NCI-H345 treated with DMSO at 0.1 percent for 48 hours (cell line): Measurements from ENCODE around the gene PARD3B.
A peak's percentile ranks its signal among the peaks of the same experiment; 100 is the strongest.

Experiments
- DNase-seq: peaks from one replicate; lab custom pipeline; 2025; ENCODE audit not compliant: unreplicated experiment; lab: John Stamatoyannopoulos, UW

The PARD3B gene

GRCh38 chr2:204827701-204828590 is 282.7 kb downstream of the PARD3B start:
- DNase-seq = no peak

- DNase-seq = no peak
Observed at GRCh38 chr2:204834716-204835384, 289.6 kb downstream of the PARD3B start.

GRCh38 chr2:204835786-204836185 is 290.5 kb downstream of the PARD3B start:
- DNase-seq = no peak

- no peak for DNase-seq
Observed at GRCh38 chr2:204840504-204840903, 295.2 kb downstream of the PARD3B start.

- DNase-seq = no peak
Observed at GRCh38 chr2:204842068-204842467, 296.8 kb downstream of the PARD3B start.

GRCh38 chr2:204842661-204843485 is 297.6 kb downstream of the PARD3B start:
- no peak for DNase-seq

- DNase-seq = no peak
Observed at GRCh38 chr2:204846471-204846870, 301.2 kb downstream of the PARD3B start.

GRCh38 chr2:204849892-204850291 is 304.6 kb downstream of the PARD3B start:
- DNase-seq = peak; percentile 42

- no peak for DNase-seq
Observed at GRCh38 chr2:204850581-204850980, 305.3 kb downstream of the PARD3B start.

GRCh38 chr2:204853905-204854304 is 308.6 kb downstream of the PARD3B start:
- DNase-seq = no peak

- no peak for DNase-seq
Observed at GRCh38 chr2:204860274-204860673, 315.0 kb downstream of the PARD3B start.

- no peak for DNase-seq
Observed at GRCh38 chr2:204862809-204863208, 317.5 kb downstream of the PARD3B start.

- DNase-seq = no peak
Observed at GRCh38 chr2:204863336-204863735, 318.1 kb downstream of the PARD3B start.

GRCh38 chr2:204869132-204869823 is 324.0 kb downstream of the PARD3B start:
- no peak for DNase-seq

- no peak for DNase-seq
Observed at GRCh38 chr2:204870053-204870452, 324.8 kb downstream of the PARD3B start.

- peak; percentile 1 for DNase-seq
Observed at GRCh38 chr2:204871231-204871953, 326.1 kb downstream of the PARD3B start.

GRCh38 chr2:204876311-204876710 is 331.0 kb downstream of the PARD3B start:
- DNase-seq = no peak

GRCh38 chr2:204877691-204878090 is 332.4 kb downstream of the PARD3B start:
- DNase-seq = no peak

GRCh38 chr2:204880928-204881327 is 335.7 kb downstream of the PARD3B start:
- DNase-seq = no peak

GRCh38 chr2:204881655-204882054 is 336.4 kb downstream of the PARD3B start:
- DNase-seq = no peak
